Astrocyte of the spinal cord (primary cell): Measurements from ENCODE around the gene IFITM1.

Experiments used
- DNase-seq: peaks from one replicate; pipeline ENCODE4 v3.0.0; 2011; ENCODE audit warnings: low read depth, low spot score
- H3K4me3 ChIP-seq: 2 replicates; pipeline ENCODE4 v1.5.1; 2011; ENCODE audit warnings: low read depth, mild to moderate bottlenecking, low read length, moderate library complexity
- CTCF ChIP-seq: IDR thresholded peaks from 2 replicates; pipeline ENCODE4 v1.5.1; 2012; ENCODE audit warnings: low read depth, mild to moderate bottlenecking, low read length, inconsistent platforms
- in situ Hi-C: cut with HindIII; loops from 2 replicates; pipeline ENCODE4 v1.10.0; 2017; ENCODE audit warnings: low sequenced_read_pairs

The IFITM1 gene

DNA sequence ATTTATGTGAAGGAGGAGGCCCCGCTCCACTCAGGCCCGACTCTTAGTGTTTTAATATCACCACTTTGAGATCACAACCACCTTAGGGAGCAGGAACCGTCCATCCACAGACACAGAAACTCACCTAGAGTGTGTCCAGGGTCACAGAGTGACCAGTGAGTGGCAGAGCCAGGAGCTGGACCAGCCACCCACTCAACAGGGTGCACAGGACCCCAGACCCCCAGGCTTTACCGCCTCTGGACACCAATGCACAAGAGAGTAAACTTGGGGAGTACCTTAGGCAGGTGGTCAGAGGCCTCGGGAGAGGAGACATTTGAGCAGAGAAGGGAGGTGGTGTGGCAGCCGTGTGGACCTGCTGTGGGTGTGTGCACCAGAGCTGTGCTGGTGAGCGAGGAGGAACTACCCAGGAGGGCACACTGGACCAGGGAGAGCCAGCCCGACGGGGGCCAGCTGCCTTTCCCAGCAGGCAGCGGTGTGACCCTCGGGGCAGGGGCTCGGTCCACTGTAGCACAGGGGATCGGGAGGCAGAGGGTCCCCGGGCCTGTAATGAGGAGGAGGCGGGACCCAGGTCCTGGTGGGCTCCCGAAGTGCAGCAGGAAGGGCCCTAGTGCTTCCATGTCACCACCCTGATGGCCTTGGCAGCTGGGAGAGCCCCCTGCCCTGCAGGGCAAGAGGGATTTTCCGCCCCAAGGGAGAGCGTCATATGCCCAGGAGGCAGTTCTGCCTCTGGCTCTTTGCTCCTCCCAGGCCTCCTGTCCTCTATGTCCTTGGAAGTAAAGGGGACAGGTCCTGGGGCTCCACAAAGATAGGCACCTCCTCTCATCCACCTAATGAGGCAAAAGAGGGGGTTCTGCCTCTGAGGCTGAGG, 43.2 kb upstream of the IFITM1 start:
- in situ Hi-C loops = no loop called here
- no peak for DNase-seq
- no peak for TF ChIP-seq CTCF
- H3K4me3 ChIP-seq = no peak overlapping the region

GRCh38 chr11:271319-271715, 42.5 kb upstream of the IFITM1 start:
- no peak for DNase-seq
- in situ Hi-C loops = no loop called here
- H3K4me3 ChIP-seq = no peak overlapping the region
- TF ChIP-seq CTCF = no peak

GRCh38 chr11:272195-272930, 41.5 kb upstream of the IFITM1 start:
- in situ Hi-C loops = no loop called here
- DNase-seq = no peak
- no peak overlapping the region for H3K4me3 ChIP-seq
- no peak for TF ChIP-seq CTCF

GRCh38 chr11:272931-273198, 41.0 kb upstream of the IFITM1 start:
- no peak for DNase-seq
- no peak overlapping the region for H3K4me3 ChIP-seq
- no peak for TF ChIP-seq CTCF
- in situ Hi-C loops = no loop called here

- in situ Hi-C loops = no loop called here
- H3K4me3 ChIP-seq = no peak overlapping the region
- TF ChIP-seq CTCF = no peak
- DNase-seq = no peak
These were observed 37.6 kb upstream of the IFITM1 start for GRCh38 chr11:276219-276618.

DNA sequence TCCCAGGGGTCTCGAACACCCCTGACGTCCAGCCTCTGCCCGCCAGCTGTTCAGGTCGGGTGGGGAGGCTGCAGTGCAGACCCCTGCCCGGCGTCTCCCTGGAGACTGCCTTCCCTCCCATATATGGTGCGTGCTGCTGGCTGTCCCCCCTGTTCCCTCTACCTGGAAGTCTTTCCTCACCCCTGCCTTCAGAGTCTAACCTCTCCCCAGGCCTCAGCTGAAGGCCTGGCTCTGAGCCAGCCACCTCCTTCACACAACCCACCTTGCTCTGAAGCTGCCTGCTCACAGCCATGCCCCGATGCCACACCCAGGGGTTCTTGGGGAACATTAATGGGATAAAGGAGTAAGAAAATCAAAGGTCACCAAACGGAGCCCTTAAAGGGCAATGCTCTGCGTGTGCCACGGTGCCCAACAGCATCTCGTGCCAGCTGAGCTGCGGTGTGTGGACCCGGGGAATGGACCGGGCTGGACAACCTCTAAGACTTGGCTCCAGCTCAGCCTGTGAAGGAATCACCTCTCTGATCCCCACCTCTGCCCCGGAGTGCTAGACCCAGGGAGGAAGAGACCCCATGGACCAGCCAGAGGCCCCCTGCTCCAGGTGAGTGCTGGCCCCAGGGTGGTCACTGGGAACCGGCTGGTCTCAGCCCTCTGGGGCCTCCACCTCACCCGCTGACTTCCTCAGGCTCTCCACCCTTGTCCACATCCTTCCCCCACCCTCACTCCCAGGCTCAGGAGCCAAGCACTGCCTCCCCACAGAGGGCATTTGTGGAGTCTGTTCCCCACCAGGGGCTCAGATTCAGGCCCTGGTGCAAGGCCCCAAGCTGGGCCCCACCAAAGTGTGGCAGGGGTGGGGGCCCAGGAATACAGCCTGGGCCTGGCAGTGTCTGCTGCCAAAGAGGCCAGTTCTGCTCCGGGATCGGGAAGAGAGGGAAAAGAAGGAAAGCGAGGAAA, 35.6 kb upstream of the IFITM1 start, which contains the start of gene NLRP6:
Gene NLRP6, plus strand, starts transcription at position 407 of the 951 bp plus-strand sequence. Its CDS starts 163 bp downstream, at position 570.
- in situ Hi-C loops = no loop called here
- no peak for DNase-seq
- no peak for TF ChIP-seq CTCF
- no peak within 1 kb of the TSS for H3K4me3 ChIP-seq
